ENCODE results near the gene PEAK1.

PEAK1 gene

GRCh38 chr15:77347197-77347596, 72.7 kb downstream of the PEAK1 start:
- DNase-seq (ENCODE audit: low read depth) = no peak
- no peak overlapping the region for H3K4me3 ChIP-seq (ENCODE audit: control insufficient read depth, low read depth, low read length)
- TF ChIP-seq CTCF (conservative IDR thresholded peaks at IDR 0.05; ENCODE audit: control insufficient read depth, insufficient read depth, low read depth, low read length) = no peak

GRCh38 chr15:77346245-77347036, 73.5 kb downstream of the PEAK1 start:
- no peak for DNase-seq (ENCODE audit: low read depth)
- no peak for TF ChIP-seq CTCF (conservative IDR thresholded peaks at IDR 0.05; ENCODE audit: control insufficient read depth, insufficient read depth, low read depth, low read length)
- no peak overlapping the region for H3K4me3 ChIP-seq (ENCODE audit: control insufficient read depth, low read depth, low read length)

GRCh38 chr15:77342807-77343206, 77.1 kb downstream of the PEAK1 start:
- TF ChIP-seq CTCF (conservative IDR thresholded peaks at IDR 0.05; ENCODE audit: control insufficient read depth, insufficient read depth, low read depth, low read length) = no peak
- DNase-seq (ENCODE audit: low read depth) = no peak
- H3K4me3 ChIP-seq (ENCODE audit: control insufficient read depth, low read depth, low read length) = no peak overlapping the region

- no peak for DNase-seq (ENCODE audit: low read depth)
- TF ChIP-seq CTCF (conservative IDR thresholded peaks at IDR 0.05; ENCODE audit: control insufficient read depth, insufficient read depth, low read depth, low read length) = no peak
- no peak overlapping the region for H3K4me3 ChIP-seq (ENCODE audit: control insufficient read depth, low read depth, low read length)
Measured at GRCh38 chr15:77340245-77340644, 79.7 kb downstream of the PEAK1 start.

GRCh38 chr15:77336006-77336405, 83.9 kb downstream of the PEAK1 start:
- no peak for TF ChIP-seq CTCF (conservative IDR thresholded peaks at IDR 0.05; ENCODE audit: control insufficient read depth, insufficient read depth, low read depth, low read length)
- H3K4me3 ChIP-seq (ENCODE audit: control insufficient read depth, low read depth, low read length) = no peak overlapping the region
- DNase-seq (ENCODE audit: low read depth) = no peak

GRCh38 chr15:77335298-77335697, 84.6 kb downstream of the PEAK1 start:
- no peak for TF ChIP-seq CTCF (conservative IDR thresholded peaks at IDR 0.05; ENCODE audit: control insufficient read depth, insufficient read depth, low read depth, low read length)
- DNase-seq (ENCODE audit: low read depth) = peak; percentile 38
- no peak overlapping the region for H3K4me3 ChIP-seq (ENCODE audit: control insufficient read depth, low read depth, low read length)
